Measurements from ENCODE around the gene DDT. TPM values are rescaled to one million over a fixed set of nuclear protein-coding genes. Genes with fewer than 3 reads are reported as not detected.

The DDT gene
- total and polyA plus RNA-seq, 4 donors = 352 to 1,291 (median 801) TPM

- H3K9ac ChIP-seq (ENCODE audit: low read depth in 1 of 2, low read length in 2 of 2) = no peak overlapping the region
- DNase-seq (ENCODE audit: low spot score) = no peak
- WGBS = 97% methylated on average over 2 of the region's 2 CpGs
These were observed 35.8 kb upstream of the DDT start for GRCh38 chr22:24010018-24010391.

More at GRCh38 chr22:24010018-24010391, 35.8 kb upstream of the DDT start:
- H3K9me3 ChIP-seq (ENCODE audit: control insufficient read depth in 4 of 4, low read length in 3 of 4) = no peaks in the 10 kb centered on the region
- TF ChIP-seq TAF1 (conservative IDR thresholded peaks at IDR 0.05) (no peak), RAD21 (IDR thresholded peaks at IDR 0.05) (no peak), FOXA1 (IDR thresholded peaks at IDR 0.05) (no peak), HNF4G (IDR thresholded peaks at IDR 0.05) (no peak), CTCF (IDR thresholded peaks at IDR 0.05; ENCODE audit: low read depth, low read length, missing input control) (no peak), EGR1 (IDR thresholded peaks at IDR 0.05; ENCODE audit: low read depth in 2 of 2) (no peak), NR2F2 (IDR thresholded peaks at IDR 0.05) (no peak), GABPA (IDR thresholded peaks at IDR 0.05 in 1 of 2, conservative IDR thresholded peaks at IDR 0.05 in 1 of 2) (no peak), RXRA (IDR thresholded peaks at IDR 0.05) (no peak), JUND (IDR thresholded peaks at IDR 0.05) (no peak), REST (IDR thresholded peaks at IDR 0.05) (no peak), YY1 (IDR thresholded peaks at IDR 0.05) (no peak), FOXA2 (IDR thresholded peaks at IDR 0.05) (no peak), ZBTB33 (IDR thresholded peaks at IDR 0.05) (no peak), HNF4A (conservative IDR thresholded peaks at IDR 0.05) (no peak), SP1 (IDR thresholded peaks at IDR 0.05) (no peak)
- TF ChIP-seq, protein P1, sequence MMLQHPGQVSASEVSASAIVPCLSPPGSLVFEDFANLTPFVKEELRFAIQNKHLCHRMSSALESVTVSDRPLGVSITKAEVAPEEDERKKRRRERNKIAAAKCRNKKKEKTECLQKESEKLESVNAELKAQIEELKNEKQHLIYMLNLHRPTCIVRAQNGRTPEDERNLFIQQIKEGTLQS (IDR thresholded peaks at IDR 0.05) = no peak
- TF ChIP-seq, protein P2, sequence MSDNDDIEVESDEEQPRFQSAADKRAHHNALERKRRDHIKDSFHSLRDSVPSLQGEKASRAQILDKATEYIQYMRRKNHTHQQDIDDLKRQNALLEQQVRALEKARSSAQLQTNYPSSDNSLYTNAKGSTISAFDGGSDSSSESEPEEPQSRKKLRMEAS (IDR thresholded peaks at IDR 0.05) = no peak
- no peak overlapping the region for H3K4me3 ChIP-seq (ENCODE audit: low read depth in 1 of 3, low read length in 3 of 3)
- H3K4me1 ChIP-seq (ENCODE audit: control insufficient read depth in 4 of 4, insufficient read depth in 4 of 4, low read length in 3 of 4) = peaks cover 0 to 16% (median 11%) of the 10 kb centered on the region in 4 donors
- H3K36me3 ChIP-seq (ENCODE audit: control insufficient read depth in 4 of 4, insufficient read depth in 3 of 4, low read depth in 1 of 4, low read length in 3 of 4) = no peaks in the 10 kb centered on the region
- no peaks in the 10 kb centered on the region for H3K27me3 ChIP-seq (ENCODE audit: control insufficient read depth in 4 of 4, insufficient read depth in 4 of 4, low read length in 3 of 4)
- no peak overlapping the region for H3K27ac ChIP-seq (ENCODE audit: low read depth in 1 of 2, low read length in 2 of 2)

Data from liver (tissue), 9 donors.